GM18507 (cell line): ENCODE results near the gene GPS2.

Source experiments
- DNase-seq: peaks from one replicate; pipeline ENCODE4 v3.0.0; 2011; ENCODE audit warnings: low read depth; ENCODE audit not compliant: insufficient read length; ENCODE audit errors: extremely low spot score
- FAIRE-seq: peaks from 2 replicates; lab custom pipeline; 2011; peaks lifted over from hg19 to GRCh38; lab: Jason Lieb, UNC

Gene GPS2

GRCh38 chr17:7322520-7323194 lies 7.5 kb upstream of the GPS2 start:
- no peak for DNase-seq
- FAIRE-seq = no peak

DNA sequence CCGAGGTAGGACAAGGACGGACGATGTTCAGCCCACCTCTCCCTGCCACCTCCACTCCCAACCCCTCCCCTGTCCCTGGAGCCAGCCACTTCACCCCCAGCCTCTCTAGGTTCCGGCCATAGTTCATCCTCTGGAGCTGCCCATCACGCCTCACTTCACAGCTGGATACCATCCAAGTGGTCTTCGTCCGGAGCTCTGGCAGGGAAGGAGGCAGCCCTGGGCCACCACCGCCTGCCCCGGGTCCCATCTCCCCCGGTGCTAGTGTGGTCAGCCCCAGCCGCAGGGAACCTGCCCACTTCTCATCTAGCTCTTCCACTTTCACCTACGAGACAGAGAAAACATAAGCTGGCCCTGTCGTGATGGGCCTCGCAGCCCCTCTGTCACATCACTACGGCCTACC lies 6.3 kb upstream of the GPS2 start:
- DNase-seq (no peak), FAIRE-seq (no peak)

GRCh38 chr17:7318121-7318860 lies 3.1 kb upstream of the GPS2 start:
- no peak for FAIRE-seq
- DNase-seq = no peak

DNA sequence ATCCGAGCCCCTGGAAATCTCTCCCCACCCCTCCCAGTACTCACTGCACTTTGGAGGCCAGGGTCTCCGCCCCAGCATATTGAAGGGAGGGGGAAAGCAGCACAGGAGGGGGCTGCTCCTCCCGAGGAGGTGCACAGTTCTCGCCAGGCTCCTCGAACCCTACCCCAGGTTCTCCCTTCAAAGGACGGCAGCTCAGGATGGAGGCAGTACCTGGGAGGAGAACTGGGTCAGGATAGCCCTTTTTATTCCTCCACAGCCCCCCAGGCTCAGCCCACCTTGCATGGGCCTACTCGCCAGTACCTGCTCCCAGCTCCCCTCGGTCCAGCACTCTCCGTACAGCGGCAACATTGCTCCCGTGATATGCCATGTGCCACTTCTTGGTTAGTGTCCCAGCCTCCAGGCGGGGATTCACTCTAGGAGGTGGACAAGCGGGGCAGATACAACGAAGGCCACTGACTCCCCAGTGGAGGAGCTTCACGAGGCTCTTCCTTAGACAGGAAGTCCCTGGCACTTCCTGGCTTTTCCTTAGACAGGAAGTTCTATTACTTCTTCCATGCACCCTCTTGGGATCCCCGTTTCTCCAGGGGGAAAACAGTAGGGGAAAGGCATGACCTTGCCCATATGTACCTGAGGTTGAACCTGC lies 2.1 kb upstream of the GPS2 start:
- DNase-seq = no peak
- no peak for FAIRE-seq

GRCh38 chr17:7315570-7316235 lies 543 bp upstream of the GPS2 start:
- no peak for DNase-seq
- FAIRE-seq = no peak

DNA sequence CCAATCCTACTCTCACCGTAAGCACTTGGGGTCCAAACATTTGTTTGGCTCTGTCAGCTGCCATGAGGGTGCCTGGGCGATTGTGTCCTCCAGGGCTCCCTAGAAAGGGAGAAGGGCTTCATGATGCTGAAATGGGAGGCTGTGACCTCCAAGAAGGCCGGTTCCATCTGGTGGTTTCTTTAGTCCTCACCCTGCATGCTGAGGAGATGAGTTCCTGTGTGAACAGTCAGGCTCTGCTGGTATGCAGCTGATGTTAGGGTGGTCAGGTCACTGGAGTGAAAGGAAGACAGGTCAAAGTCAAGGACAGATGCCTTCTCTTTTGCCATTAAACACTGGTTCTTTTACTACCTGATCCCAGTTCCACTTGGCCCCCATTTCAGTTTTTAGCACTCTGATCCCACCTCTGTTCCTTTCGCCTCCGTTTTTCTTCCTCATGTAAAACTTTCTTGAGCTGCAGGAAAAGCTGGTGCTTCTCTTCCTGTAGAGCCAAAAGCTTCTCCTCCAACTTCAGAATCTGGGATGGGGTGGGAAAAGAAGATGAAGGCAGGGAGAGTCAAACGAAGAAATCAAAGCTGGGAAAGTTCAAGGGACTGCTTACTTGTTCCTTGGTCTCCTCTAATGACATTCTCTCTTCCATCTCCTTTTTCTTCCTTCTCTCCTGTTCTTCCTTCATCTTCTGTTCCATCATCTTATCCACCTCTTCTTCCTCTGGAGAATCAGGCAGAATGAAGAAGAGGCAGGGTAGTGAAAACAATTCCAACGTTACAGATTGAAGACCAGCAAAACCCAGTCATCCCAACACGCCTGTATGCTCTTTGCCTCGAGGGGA lies 1.1 kb downstream of the GPS2 start:
- FAIRE-seq = no peak
- DNase-seq = no peak

DNA sequence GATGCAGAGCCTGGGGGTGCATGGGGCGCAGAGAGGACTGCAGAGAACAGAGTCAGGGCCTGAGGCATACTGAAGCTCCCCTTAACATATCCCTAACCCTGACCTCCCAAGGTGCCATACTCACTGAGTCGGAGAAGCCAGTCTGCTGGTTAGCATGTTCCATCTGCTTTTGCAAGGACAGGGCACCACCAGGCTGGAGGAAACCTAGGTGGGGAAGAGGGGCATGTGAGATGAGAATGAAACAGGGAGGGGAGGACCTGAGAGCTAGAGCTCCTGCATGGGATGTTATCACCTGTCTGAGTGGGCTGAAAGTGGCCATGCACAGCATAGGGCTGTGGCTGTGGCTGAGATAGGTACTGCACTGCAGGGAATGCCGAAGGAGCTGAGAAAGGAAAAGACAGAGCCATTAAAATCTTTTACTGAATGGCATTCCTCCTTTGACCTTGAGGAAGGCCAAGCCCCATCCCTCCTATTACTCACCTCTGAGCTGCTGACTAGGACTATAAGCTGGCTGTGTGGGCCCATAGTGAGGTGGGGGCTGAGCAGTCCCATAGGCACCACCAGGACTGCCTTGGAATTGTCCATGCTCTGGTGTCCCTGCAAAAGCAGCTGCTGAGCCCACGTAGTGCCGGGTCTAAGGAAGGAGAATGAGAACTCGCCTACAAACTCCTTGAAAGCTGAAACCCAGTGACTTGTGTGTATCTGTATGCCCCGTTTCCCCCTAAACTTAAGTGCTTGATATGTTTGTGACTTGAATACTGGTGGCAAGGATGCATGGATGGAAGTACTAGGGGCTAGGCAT lies 1.9 kb downstream of the GPS2 start:
- no peak for FAIRE-seq

DNA sequence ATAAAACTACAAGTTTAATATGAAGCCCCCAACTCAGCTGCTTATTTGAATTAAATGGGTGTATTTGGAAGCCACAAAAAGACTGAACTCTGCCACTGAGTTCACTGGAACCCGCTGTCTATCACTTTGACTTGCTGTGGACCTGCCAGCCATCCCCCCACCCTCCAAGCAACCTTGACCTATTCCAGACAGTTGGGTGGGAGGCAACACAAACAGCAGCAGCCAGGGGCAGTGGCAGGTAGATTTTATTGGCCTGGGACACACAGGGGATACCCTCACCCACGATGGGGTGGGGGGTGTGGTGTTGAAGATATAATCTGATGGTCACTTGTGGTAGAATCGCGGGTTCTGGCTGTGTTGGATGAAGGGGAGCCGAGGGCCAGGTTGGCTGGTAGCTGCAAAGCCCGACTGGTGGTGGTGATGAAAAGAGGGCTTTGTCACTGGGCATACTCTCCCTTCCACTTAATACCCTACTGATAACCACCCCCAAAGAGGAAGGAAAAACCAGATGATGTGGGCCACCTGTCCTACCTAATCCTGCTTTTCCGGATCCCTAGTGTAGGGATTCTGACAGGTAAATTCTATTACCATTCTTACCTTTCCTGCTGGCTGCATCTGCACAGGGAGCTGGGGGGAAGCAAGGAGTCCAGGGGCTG lies 2.6 kb downstream of the GPS2 start:
- DNase-seq (no peak), FAIRE-seq (no peak)

More for the DNA sequence above, 1.9 kb downstream of the GPS2 start:
- no peak for DNase-seq

GRCh38 chr17:7311110-7311705 lies 4.0 kb downstream of the GPS2 start:
- no peak for DNase-seq
- no peak for FAIRE-seq

GRCh38 chr17:7309628-7310027 lies 5.5 kb downstream of the GPS2 start:
- FAIRE-seq (no peak), DNase-seq (no peak)

- no peak for DNase-seq
- FAIRE-seq = peak; percentile 92
These were observed 6.3 kb downstream of the GPS2 start for GRCh38 chr17:7308625-7309433.

DNA sequence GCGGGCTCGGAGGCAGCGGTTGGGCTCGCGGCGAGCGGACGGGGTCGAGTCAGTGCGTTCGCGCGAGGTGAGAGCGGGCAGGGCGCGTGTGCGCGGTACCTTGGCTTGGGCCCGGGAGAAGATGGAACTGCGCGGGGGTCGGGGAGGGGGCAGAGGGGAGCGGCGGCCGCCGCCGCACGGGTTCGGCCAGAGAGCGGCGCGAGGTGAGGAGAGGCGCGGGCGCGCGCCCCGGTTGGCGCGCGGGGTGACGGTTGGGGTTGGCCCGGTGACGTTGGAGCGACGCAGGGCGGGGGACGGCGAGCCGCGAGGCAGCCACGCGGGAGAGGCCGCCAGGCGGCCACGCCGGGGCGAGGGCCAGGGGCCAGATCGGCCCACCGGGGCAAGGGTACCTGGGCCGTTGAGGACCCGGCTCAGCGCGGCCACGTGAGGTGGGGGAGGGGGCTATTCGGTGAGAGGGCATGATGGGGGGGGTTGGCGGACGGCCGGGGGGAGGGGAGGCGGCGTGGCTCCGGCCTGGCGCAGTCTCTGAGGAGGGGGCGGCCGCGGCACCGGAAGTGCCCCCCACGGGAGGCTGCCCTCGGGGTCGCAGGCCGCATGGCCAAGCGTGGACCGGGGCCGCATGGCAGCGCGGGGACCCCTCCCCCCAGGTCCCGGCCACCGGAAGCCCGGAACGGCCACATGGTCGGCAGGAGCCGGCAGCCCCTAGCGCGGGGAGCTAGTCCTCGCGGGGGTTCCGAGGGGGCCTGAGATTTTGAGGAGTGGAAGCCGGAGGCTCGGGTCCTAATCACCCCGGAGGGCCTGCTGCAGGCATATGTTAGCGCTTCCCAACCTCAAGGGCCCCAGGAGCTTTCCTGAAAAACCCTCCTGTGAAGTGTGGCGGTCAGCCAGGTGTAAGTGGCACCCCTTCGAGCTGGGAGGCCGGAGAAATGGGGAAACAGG lies 7.2 kb downstream of the GPS2 start:
- DNase-seq = no peak

DNA sequence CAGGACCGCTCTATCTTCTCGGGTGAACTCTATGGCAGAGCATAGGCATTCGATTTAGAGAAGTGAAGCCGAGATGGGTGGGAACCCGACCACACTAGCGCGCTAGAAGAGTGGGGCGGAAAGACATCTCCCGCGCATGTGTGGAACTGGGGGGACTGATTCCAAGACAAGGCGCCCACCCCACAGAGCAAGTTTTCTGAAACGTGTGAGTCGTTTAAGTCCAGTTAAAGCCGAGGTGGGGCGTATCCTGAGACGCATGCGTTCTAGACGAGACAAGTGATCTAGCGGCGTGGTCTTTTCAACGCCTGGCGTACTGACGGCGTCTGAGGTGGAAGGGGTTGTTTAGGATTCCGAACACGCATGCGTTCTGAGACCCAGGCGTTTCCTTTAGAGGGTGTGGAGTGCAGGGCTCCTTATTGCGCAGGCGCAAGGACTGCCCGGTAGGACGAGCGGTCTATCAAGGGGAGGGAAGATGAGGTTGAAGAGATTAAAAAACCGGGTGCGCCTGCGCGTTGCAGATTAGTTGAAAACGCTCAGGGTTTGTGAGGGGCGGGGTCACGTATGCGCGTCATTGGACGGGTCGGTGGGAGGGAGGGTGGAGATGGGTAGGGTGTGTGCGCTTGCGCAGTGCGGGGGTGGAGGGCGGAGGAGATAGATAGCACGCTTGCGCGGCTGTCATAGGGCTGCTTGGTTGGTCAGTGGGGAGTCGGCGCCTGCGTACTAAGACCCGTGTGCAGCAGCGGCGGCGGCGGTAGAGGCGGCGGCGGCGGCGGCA lies 8.1 kb downstream of the GPS2 start, which contains the start of gene EIF5A:
Gene EIF5A (plus strand): TSS at position 718 of the 775 bp plus-strand sequence. CDS start 2,008 bp downstream, outside the sequence.
- FAIRE-seq = peak; percentile 99
- DNase-seq = peak; percentile 89

More for the DNA sequence above, 7.2 kb downstream of the GPS2 start:
- no peak for FAIRE-seq

DNA sequence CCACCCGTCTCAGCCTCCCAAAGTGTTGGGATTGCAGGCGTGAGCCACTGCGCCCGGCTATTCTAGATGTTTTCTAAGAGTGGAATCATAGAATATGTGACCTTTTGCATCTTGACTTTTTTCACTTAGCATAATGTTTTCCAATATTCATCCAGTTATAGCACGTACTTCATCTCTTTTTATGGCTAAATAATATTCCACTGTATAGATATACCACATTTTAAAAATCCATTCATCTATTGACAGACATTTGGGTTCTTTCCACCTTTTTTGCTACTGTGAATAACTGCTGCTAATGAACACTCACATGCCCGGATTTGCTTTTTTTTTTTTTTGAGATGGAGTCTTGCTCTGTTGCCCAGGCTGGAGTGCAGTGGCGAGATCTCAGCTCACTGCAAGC lies 11.0 kb downstream of the GPS2 start:
- no peak for FAIRE-seq
- DNase-seq = no peak
